ENCODE results near the gene SSNA1. TPM values are rescaled to one million over a fixed set of nuclear protein-coding genes. Genes with fewer than 3 reads are reported as not detected.
A peak's percentile ranks its signal among the peaks of the same experiment; 100 is the strongest.
"Not testable (repeated sequence)": the region's sequence is repeated elsewhere in the genome, so short reads cannot be mapped to it uniquely, and the experiment has no call there.

SSNA1 gene
- total RNA-seq, 1 experiment from 2014 or later: 110 TPM

DNA sequence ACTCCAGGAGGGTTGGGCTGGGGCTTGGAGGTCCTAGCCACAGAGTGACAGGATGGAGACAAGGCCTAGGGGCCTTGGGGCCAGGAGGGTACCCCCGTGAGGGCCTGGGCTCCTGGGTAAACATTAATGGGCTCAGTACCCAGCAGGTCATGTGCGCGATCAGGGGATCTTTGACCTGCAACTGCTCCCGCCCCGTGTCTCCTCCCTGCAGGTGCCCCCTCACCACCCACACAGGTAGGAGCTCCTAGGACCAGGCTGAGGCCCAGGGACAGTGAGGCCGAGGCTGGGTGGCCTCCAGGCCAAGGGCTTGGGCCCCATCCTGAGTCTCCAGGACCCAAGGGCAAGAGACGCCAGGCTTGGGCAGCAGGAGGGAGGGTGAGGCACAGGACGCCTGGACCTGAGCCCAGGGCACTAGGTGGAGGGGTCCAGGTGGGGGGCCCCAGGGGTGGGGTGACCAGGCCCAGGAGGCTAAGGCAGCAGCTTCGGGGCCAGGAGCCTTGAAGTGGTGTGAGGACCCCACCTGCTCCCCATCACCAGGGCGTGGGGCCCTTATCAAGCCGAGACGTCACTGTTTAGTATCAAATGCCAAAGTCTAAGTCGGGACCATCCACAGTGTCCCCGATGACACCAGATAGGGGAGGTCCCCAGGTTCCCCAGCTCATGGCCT, 42.4 kb downstream of the SSNA1 start, which contains the start of gene SLC34A3:
TSS of gene SLC34A3 (plus strand) at position 197 of the 667 bp plus-strand sequence. CDS start 802 bp downstream, outside the sequence.
- no peak for DNase-seq (ENCODE audit: low read depth)

DNA sequence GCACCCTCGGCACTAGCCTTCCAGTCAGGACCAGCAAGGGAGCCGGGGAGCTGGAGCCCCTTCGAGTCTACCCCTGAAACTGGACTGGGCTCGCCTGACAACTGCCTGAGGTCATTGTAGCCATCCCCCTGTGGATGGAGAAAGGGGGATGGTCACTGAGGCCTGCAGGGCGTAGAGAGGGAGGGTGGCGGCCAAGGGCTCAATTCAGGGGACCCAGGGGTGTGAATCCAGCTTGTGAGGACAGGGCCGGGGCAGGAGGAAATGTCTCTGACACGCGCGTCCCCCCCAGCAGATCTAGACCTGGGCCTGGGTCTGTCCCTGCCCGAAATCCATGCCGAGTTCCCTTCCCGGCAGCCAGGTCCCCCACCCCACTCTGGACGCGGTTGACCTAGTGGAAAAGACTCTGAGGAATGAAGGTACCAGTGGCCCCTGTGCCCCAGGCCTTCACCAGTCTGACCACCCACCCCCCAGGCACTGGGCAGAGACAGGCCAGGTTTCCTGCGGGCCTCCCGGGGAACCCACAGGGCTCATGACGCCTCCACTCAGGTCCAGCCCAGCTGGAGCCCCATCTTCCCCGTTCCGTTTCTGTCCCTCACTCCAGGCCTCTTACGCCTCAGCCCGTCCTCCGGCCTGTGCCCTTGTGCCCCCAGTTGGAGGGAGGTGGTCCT, 43.0 kb downstream of the SSNA1 start:
- no peak for DNase-seq (ENCODE audit: low read depth)

DNA sequence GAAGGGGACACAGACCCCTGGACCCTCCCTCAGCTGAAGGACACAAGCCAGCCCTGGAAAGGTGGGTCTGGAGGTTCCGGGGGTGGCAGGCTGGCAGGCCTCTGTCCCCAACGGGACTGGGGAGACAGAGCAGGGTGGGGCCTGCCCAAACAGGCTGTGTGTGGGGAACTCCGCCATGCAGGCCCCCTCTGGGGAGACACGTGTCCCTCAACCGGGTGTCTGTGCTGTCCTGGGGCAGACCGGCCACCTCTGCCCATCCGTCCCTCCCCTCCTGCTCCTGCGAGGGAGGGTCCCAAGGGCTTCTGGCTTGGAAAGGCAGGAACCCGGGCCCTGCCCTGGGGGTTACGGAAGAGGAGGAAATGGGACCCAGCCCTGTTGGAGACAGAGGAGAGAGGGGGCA, 43.6 kb downstream of the SSNA1 start:
- no peak for DNase-seq (ENCODE audit: low read depth)

DNA sequence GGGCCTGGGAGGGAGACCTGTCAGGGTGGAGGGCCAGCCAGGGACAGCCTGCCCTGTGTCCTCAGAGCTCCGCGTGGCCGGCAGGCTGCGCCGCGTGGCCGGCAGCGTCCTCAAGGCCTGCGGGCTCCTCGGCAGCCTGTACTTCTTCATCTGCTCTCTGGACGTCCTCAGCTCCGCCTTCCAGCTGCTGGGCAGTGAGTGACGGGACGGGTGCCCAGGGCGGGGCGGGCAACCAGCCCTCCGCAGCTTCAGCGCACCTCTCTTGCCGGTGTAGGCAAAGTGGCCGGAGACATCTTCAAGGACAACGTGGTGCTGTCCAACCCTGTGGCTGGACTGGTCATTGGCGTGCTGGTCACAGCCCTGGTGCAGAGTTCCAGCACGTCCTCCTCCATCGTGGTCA, 44.0 kb downstream of the SSNA1 start:
- DNase-seq (ENCODE audit: low read depth): no peak

DNA sequence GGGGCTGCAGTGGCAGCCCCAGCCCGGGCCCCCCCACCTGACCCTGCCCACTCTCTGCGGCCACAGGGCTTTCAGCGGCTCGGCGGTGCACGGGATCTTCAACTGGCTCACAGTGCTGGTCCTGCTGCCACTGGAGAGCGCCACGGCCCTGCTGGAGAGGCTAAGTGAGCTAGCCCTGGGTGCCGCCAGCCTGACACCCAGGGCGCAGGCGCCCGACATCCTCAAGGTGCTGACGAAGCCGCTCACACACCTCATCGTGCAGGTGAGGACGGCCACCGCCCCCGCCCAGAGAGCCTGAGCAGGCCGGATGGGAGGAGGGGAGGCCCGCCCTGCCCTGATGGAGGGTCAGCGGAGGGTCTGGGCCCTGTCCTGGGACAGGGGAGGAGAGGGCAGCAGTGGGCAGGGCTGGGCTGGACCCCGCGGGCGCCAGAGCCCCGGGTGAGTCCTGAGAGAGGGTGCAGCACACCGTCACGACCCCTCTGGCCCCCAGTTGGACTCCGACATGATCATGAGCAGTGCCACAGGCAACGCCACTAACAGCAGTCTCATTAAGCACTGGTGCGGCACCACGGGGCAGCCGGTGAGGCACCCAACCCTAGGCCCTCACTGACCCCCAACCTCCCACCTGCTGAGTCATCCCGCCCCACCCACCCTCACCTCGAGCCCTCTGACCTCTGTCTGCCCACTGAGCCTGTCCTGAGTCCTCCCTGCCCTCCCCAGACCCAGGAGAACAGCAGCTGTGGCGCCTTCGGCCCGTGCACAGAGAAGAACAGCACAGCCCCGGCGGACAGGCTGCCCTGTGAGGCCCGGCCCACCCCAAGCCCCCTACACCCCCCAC, 44.9 kb downstream of the SSNA1 start:
- no peak for DNase-seq (ENCODE audit: low read depth)

DNA sequence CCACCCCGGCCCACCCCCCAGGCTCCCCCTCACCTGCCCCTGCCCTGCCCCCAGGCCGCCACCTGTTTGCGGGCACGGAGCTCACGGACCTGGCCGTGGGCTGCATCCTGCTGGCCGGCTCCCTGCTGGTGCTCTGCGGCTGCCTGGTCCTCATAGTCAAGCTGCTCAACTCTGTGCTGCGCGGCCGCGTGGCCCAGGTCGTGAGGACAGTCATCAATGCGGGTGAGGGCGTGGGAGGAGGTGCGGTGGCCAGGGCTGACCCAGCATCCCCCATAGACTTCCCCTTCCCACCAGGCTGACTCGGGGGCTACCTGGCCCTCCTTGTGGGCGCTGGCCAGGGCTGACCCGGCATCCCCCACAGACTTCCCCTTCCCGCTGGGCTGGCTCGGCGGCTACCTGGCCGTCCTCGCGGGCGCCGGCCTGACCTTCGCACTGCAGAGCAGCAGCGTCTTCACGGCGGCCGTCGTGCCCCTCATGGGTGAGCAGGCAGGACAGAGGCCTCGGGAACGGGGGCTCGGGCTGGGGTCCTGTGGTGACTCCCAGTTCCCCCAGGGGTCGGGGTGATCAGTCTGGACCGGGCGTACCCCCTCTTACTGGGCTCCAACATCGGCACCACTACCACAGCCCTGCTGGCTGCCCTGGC, 45.7 kb downstream of the SSNA1 start:
- DNase-seq (ENCODE audit: low read depth): no peak

DNA sequence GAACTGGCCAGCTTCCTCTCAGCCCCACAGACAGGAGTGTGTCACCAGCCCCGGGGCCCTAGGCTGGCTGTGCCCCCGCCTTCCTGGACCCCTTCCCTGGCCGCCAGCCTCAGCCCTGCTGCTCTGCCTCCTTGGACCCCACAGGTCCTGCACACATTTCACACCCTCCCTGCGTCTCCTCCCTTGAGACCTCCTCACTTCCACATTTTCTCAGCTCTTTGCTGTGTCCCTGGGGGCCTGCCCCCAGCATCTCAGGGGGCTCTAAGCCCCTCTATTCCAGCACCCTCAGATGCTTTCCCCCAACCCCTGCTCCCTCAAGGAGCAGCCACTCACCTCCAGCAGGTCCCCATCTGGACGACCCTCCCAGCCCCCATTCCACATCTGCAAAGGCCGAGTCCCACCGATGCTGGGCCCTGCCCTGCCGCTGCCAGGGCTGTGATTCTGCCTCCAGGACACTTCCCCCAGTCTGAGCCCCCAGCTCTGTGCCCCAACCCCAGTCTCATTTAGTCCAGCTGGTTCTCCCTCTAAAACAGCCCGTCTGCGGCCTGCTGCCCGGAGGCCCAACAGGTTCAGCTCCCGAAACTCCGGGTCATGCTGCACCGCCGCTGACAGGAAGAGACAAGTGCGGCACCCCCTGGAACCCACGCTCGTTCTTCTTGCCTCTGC, 46.4 kb downstream of the SSNA1 start:
- no peak for DNase-seq (ENCODE audit: low read depth)

DNA sequence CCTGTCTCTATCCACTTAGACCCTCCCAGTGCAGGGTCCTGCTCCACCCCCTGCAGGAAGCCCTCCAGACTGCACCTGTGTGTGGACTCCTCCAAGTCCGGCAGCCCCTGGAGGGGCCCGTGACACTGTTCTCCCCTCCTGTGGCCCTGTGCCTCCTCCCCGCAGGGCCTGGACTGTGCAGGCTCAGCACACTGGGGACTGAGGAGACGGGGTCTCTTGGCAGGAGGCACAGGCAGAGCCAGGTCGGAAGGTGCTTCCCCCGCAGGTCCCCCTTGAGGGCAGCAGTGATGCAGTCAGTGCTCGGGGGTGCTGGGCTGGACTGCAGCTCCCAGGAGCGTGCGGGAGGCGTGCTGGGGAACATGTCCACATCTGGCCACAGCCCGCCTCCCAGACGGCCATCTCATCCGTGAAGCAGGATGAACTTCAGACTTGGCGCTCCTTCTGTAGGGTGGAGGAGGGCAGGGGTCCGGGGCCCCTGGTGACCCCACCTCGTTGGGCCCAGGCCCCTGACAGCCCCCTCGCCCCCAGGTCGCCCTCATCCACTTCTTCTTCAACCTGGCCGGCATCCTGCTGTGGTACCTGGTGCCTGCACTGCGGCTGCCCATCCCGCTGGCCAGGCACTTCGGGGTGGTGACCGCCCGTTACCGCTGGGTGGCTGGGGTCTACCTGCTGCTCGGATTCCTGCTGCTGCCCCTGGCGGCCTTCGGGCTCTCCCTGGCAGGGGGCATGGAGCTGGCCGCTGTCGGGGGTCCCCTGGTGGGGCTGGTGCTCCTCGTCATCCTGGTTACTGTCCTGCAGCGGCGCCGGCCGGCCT, 47.2 kb downstream of the SSNA1 start:
- no peak for DNase-seq (ENCODE audit: low read depth)

DNA sequence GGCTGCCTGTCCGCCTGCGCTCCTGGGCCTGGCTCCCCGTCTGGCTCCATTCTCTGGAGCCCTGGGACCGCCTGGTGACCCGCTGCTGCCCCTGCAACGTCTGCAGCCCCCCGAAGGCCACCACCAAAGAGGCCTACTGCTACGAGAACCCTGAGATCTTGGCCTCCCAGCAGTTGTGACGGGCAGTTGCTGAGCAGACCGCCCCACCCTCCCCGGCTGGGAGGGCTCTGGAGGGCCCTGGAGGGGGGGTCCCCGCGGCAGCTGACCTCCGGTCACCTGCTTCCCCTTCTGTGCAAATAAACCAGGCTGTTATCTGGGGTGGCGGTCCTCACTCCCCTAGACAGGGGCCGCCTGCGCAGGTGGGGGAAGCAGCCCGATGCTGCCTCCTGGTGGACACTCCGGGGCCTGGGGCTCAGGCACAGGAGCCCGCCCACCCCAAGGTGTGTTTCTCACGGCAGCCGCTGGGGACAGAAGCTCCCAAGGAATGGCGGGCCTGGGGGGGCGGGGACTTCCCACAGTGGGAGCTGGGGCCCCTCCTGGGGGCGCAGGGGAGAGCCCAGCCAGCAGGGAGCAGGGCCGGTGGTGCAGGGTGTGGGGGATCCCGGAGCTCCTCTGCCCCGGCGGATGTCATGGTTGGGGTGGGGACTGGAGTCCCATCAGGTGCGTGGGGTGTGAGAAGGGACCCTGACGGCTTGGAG, 47.9 kb downstream of the SSNA1 start:
- DNase-seq (ENCODE audit: low read depth): peak; percentile 64

DNA sequence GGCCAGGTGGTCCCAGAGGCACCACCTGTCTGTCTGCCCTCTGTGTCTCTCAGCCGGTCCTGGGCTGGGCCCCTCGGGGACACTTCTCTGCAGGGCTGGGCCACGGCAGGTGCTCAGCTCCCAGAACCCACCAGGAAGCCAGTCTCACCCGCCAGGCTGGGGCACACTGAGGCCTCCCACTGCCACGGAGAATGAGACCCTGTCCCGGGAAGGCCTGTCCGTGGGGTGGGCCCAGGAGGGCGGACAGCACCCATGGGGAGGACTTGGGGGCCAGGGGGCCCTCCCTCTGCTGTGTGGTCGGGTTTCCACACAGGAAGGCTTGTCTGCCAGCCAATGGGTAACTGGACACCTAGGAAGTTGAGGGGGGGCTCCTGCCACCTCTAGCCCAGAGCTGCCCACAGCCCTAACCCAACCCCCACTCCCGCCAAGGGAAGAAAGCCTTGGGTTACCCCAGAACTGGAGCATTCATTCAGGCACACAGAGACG, 48.5 kb downstream of the SSNA1 start:
- no peak for DNase-seq (ENCODE audit: low read depth)

DNA sequence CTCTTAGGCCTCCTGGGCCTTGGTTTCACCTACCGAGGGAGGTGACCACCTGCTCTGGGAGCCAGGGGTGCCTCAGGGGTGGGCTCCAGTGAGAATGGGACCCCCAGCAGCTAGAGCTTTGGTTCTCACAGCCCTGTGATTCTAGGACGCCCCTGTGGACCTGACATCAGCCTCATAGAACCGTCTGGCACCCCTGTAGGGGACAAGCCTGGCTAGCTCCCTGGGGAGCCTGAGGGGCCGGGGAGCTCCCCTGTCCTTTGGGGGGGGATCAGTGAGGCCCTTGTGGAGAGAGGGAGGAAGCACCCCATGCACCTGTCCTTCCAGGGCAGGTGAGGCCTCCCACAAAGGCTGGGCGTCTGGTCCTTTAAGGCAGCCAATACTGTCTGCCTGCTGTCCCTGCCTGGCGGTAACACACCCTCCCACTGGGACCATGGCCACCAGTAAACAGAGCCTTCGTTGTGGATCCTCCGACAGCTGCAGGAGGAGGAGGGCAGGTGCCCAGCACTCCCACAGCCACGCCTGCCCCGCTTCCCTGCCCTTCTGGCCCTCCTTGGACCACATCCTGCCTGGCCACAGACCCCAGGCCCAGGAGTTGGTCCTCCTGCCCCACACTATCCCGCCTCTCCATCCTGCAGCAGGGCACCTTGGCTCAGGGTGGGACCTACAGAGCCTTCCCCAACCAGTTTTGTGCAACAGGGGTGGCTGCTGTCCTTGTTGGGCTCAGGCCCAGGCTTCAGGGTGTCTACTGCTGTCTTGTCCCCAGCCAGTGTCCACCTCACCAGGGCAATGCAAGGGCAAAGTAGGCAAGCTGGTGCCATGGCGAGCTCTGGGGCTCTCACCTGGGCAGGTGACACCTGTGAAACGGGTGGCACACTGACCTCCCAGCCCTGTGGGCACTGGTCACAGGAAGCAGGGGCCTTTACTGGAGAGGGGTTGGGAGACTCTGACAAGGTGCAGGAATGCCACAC, 49.6 kb downstream of the SSNA1 start:
- peak; percentile 45 for DNase-seq (ENCODE audit: low read depth)

DNA sequence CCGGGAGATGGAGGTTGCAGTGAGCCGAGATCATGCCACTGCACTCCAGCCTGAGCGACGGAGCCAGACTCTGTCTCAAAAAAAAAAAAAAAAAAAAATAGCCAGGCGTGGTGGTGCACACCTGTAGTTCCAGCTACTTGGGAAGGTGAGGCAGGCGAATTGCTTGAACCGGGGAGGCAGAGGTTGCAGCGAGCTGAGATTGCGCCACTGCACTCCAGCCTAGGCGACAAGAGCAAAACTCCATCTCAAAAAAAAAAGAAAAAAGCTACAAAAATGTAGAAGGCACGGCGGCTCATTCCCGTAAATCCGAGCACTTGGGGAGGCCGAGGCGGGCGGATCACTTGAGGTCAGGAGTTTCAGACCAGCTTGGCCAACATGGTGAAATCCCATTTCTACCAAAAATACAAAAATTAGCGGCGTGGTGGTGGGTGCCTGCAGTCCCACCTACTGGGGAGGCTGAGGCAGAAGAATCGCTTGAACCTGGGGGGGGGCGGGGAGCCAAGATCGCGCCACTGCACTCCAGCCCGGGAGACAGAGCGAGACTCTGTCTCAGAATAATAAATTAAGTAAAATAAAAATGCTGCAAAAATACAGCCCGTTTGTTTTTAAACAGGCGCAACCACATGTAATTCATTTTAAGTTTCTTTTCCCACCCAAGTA, 51.2 kb downstream of the SSNA1 start:
- not testable (repeated sequence) for DNase-seq (ENCODE audit: low read depth)

Other genes starting within 250 kb of the SSNA1 start
- 78.4 and 117 TPM in 2 replicates for gene FBXW5, start 243.9 kb upstream of the SSNA1 start, total RNA-seq (2014; rRNA removed; shearing (Covaris generic))
- 0.89 TPM in 1 of 2 replicates, not detected in the other for gene C8G, start 243.4 kb upstream of the SSNA1 start, total RNA-seq (2014; rRNA removed; shearing (Covaris generic))
- 1.2 TPM in 1 of 2 replicates, not detected in the other for gene LCN12, start 236.4 kb upstream of the SSNA1 start, total RNA-seq (2014; rRNA removed; shearing (Covaris generic))
- gene PTGDS, start 211.2 kb upstream of the SSNA1 start, total RNA-seq (2014; rRNA removed; shearing (Covaris generic)): not detected in 2 replicates
- not detected in 2 replicates for gene LCNL1, start 205.7 kb upstream of the SSNA1 start, total RNA-seq (2014; rRNA removed; shearing (Covaris generic))
- gene PAXX, start 196.3 kb upstream of the SSNA1 start, total RNA-seq (2014; rRNA removed; shearing (Covaris generic)): 53.1 and 59.0 TPM in 2 replicates
- gene CLIC3, start 192.1 kb upstream of the SSNA1 start, total RNA-seq (2014; rRNA removed; shearing (Covaris generic)): 11.0 and 18.9 TPM in 2 replicates
- gene ABCA2, start 160.4 kb upstream of the SSNA1 start, total RNA-seq (2014; rRNA removed; shearing (Covaris generic)): 9.2 and 10.2 TPM in 2 replicates
- not detected in 2 replicates for gene FUT7, start 156.6 kb upstream of the SSNA1 start, total RNA-seq (2014; rRNA removed; shearing (Covaris generic))
- 8.2 and 10.7 TPM in 2 replicates for gene NPDC1, start 142.5 kb upstream of the SSNA1 start, total RNA-seq (2014; rRNA removed; shearing (Covaris generic))
- not detected in 2 replicates for gene ENTPD2, start 134.6 kb upstream of the SSNA1 start, total RNA-seq (2014; rRNA removed; shearing (Covaris generic))
- 11.8 and 28.5 TPM in 2 replicates for gene SAPCD2, start 118.1 kb upstream of the SSNA1 start, total RNA-seq (2014; rRNA removed; shearing (Covaris generic))
- gene UAP1L1, start 111.2 kb upstream of the SSNA1 start, total RNA-seq (2014; rRNA removed; shearing (Covaris generic)): 6.7 and 12.9 TPM in 2 replicates
- gene MAN1B1, start 101.7 kb upstream of the SSNA1 start, total RNA-seq (2014; rRNA removed; shearing (Covaris generic)): 86.8 and 145 TPM in 2 replicates
- 26.8 and 30.0 TPM in 2 replicates for gene DPP7, start 73.9 kb upstream of the SSNA1 start, total RNA-seq (2014; rRNA removed; shearing (Covaris generic))
- not detected in 2 replicates for gene GRIN1, start 49.5 kb upstream of the SSNA1 start, total RNA-seq (2014; rRNA removed; shearing (Covaris generic))
- gene LRRC26, start 18.6 kb upstream of the SSNA1 start, total RNA-seq (2014; rRNA removed; shearing (Covaris generic)): not detected in 2 replicates
- gene TMEM210, start 16.6 kb upstream of the SSNA1 start, total RNA-seq (2014; rRNA removed; shearing (Covaris generic)): not detected in 2 replicates
- 8.6 and 17.6 TPM in 2 replicates for gene ANAPC2, start 116 bp upstream of the SSNA1 start, total RNA-seq (2014; rRNA removed; shearing (Covaris generic))
- gene TPRN, start 12.1 kb downstream of the SSNA1 start, total RNA-seq (2014; rRNA removed; shearing (Covaris generic)): 4.5 and 8.5 TPM in 2 replicates
- 68.2 and 68.9 TPM in 2 replicates for gene TMEM203, start 17.0 kb downstream of the SSNA1 start, total RNA-seq (2014; rRNA removed; shearing (Covaris generic))
- 14.9 and 17.6 TPM in 2 replicates for gene NDOR1, start 17.0 kb downstream of the SSNA1 start, total RNA-seq (2014; rRNA removed; shearing (Covaris generic))
- gene RNF208, start 33.6 kb downstream of the SSNA1 start, total RNA-seq (2014; rRNA removed; shearing (Covaris generic)): 0.39 TPM in 1 of 2 replicates, not detected in the other
- 0.44 and 1.0 TPM in 2 replicates for gene CYSRT1, start 36.5 kb downstream of the SSNA1 start, total RNA-seq (2014; rRNA removed; shearing (Covaris generic))
- not detected in 2 replicates for gene RNF224, start 38.8 kb downstream of the SSNA1 start, total RNA-seq (2014; rRNA removed; shearing (Covaris generic))
- gene SLC34A3, start 42.2 kb downstream of the SSNA1 start, total RNA-seq (2014; rRNA removed; shearing (Covaris generic)): 0.10 TPM in 1 of 2 replicates, not detected in the other
- 273 and 381 TPM in 2 replicates for gene TUBB4B, start 52.6 kb downstream of the SSNA1 start, total RNA-seq (2014; rRNA removed; shearing (Covaris generic))
- gene STPG3, start 62.6 kb downstream of the SSNA1 start, total RNA-seq (2014; rRNA removed; shearing (Covaris generic)): not detected in 2 replicates
- 41.8 and 73.9 TPM in 2 replicates for gene NELFB, start 66.7 kb downstream of the SSNA1 start, total RNA-seq (2014; rRNA removed; shearing (Covaris generic))
- 1.7 TPM in 2 replicates for gene TOR4A, start 89.0 kb downstream of the SSNA1 start, total RNA-seq (2014; rRNA removed; shearing (Covaris generic))
- not detected in 2 replicates for gene NRARP, start 113.6 kb downstream of the SSNA1 start, total RNA-seq (2014; rRNA removed; shearing (Covaris generic))
- gene EXD3, start 234.5 kb downstream of the SSNA1 start, total RNA-seq (2014; rRNA removed; shearing (Covaris generic)): 1.6 and 2.7 TPM in 2 replicates
- not detected in 2 replicates for gene NOXA1, start 234.7 kb downstream of the SSNA1 start, total RNA-seq (2014; rRNA removed; shearing (Covaris generic))